GM19395 (cell line): ENCODE data around the gene APOL2.
"Not testable (repeated sequence)": the region's sequence is repeated elsewhere in the genome, so short reads cannot be mapped to it uniquely, and the experiment has no call there.

Experiments used
- ATAC-seq: cut with Tn5 transposase; IDR thresholded peaks from one replicate; pipeline ENCODE4 v1.9.1; 2021; ENCODE audit warnings: mild to moderate bottlenecking, moderate library complexity; ENCODE audit not compliant: unreplicated experiment

Gene APOL2

DNA sequence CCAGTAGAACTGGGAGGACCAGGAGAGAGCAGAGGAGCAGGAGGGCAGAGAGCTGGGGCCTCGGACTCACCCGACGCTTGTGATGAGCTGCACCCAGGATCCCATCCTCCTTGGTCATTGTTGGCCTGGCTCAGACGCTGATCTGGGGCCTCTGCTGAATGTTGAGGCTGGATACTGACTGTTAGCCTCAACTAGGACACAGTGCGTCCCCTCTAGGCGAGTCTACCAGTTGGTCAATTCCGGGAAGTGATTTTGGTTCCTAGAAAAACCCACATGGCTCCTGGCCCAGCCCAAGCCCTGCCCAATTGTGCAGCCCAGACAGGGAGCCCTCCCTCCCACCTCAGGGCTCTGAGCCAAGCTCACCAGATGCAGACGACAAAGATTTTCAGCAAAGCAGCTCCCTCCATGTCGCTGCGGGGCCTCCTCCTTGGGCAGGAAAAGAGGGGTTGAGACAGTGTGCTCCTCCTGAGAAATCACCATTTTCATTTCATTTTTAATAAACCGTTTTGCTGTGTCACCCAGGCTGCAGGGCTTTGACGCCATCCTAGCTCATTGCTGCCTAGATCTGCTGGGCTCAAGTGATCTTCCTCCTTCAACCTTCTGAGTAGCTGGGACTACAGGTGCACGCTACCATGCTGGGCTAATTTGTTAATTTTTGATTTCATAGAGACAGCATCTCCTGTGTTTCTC, 37.6 kb downstream of the APOL2 start, which contains the start of gene APOL4:
Gene APOL4 (minus strand): TSS at position 180 of the 690 bp plus-strand sequence. CDS start 75 bp downstream, at position 105.
- no peak for ATAC-seq

- not testable (repeated sequence) for ATAC-seq
These were observed 38.3 kb downstream of the APOL2 start for GRCh38 chr22:36201025-36201424.

DNA sequence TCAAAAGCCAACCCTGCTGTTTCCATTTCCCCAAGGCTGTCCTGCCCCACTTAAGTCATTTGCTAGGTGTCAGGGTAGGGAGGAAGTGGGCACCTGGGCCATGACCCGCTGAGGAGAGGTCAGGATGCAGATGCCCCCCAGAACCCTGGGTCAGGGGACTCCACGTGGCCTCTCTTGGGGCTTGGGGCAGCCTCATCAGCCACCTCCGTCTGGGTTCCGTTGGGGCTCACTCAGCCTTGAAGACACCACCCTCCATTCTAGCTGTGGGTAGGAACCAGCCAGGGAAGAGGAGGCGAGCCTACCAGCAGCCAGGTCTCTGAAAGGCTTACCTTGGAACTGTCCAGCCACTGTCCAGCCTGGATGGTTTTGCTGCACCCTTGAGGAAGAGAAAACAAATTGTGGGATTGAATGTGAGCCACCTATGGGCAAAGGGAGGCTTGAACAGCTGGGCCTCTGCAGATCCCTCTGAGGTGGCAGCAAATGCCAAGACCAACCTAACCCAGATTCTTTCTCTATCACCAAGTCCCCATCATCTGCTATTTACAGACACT, 40.3 kb downstream of the APOL2 start:
- no peak for ATAC-seq

GRCh38 chr22:36198536-36198935, 40.8 kb downstream of the APOL2 start:
- no peak for ATAC-seq

GRCh38 chr22:36197514-36198146, 41.7 kb downstream of the APOL2 start:
- ATAC-seq: no peak

DNA sequence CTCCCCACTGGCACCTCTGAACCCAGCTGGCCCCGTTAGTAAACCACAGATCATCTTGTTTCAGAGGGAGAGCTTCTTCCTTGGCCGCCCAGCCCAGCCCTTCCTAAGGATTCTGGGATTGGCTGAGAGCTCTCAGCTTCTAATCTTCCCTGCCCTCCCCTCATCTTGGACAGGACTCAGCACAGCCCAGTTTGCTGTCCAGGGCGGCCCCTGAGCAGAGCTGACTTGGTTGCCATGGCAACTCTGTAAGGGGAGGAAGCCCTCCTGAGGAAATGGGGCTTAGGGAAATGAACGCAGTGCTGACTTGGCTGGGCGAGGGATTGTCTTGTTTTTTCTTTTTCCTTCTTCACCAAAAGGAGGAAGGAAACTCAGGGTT, 42.3 kb downstream of the APOL2 start:
- no peak for ATAC-seq

DNA sequence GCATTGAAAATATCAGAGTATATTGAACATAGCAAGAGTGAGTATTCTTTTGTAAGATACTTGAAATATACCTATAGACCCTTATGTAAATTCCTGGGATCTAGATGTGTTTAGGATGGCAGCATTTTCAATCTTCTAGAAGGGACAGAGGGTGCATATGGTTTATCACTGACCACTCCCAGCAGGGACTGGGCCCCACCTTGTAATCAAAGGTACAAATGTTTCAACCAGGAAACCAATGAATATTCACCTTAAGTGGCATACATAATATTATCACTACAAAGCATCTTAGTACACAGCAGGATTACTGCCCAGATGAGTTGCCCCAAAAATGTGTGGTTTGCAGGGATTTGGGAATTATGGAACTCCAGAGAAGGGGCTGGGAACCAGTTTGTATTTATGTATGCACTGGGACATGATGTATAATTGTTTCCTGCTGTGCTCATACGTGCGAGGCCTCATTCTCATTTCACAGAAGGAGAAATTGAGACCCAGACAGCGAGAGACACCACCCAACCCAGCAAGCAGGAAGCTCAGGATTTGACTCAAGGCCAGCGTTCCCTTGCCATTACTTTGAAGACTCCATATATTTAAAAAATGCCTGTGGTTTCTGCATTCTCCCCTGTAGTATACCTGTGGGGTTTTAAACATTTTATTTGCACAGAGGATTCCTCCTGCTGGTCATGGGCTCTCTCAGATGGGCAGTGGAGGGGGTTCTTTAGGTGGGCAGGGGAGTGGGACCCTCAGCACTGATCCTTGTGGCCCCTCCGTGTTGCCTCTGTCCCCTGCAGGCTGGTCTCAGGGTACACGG, 42.9 kb downstream of the APOL2 start:
- no peak for ATAC-seq

DNA sequence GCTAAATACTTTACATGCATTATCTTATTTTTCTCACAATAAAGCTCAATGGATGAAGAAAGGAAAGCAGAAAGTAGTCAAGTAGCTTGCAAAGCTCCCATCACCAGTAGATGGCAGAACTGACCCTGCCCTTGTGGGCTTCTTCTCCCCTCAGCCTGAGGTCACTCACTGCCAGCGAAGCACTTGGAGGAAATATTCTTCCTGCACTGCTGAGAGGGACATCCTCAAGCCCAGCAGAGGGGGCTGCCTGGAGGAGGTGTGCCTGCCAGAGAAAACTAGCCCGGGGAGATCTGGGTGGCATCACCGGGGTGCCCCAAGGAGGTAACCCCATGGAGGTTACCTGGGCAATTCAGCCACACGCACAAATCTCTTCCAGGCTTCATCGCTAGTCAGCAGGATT, 44.4 kb downstream of the APOL2 start:
- ATAC-seq: no peak

GRCh38 chr22:36194385-36194784, 44.9 kb downstream of the APOL2 start:
- ATAC-seq: no peak

DNA sequence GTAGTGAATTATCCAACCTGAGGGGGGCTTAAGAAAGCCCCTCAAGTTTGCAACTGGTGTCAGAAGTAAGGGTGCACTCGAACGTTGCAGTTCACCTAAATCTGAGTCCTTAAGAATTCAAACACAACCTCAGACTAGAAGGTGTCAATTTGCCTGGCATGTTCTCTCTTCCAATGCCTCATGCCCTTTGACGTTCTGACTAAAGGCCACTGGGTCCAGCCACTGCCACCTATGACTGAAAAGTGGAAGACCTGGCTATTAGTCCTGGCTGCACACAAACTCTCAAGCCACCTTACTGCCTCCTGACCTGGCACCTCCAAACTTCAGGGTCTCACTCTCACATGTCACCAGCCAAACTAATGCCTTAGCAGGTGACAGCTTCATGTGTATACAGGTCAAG, 45.8 kb downstream of the APOL2 start:
- no peak for ATAC-seq

GRCh38 chr22:36193171-36193570, 46.2 kb downstream of the APOL2 start:
- ATAC-seq: no peak

DNA sequence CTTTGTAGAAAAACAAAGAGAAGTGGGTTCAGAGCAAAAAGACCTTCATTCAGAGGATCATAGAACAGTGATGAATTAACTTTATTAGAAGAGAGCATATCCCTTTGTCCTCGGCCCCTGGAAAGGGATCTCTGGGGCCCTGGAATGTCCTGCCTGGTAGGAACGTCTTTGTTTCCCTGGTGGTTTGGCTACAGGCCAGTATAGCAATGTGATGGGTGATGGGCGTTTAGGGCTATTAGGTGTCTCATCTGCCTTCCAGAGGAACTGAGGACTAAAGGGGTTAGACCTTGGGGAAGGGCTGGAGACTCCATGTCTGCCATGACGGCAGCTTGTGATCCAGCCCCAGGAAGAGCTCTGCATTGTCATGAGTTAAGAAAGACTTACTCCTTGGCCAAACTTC, 46.8 kb downstream of the APOL2 start:
- no peak for ATAC-seq

GRCh38 chr22:36191106-36191836, 48.1 kb downstream of the APOL2 start:
- no peak for ATAC-seq

DNA sequence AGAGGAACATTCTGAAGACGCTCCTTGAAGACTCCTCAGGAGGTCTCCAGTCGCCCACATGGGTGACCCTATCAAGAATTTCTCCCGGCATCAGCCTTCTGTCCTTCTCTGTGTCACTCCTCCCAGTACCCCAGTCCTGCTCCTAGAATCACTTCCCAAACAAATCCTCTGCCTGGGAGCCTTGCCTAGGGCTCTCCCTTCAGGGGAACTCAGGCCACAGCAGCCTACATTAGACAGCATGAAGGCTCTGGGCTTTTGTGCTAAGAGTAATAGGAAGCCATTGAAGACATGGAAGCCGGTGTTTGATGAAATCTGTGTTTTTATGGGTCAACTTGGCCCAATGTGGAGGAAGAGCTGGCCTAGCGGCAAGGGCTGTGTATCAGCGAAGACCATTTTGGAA, 51.5 kb downstream of the APOL2 start:
- not testable (repeated sequence) for ATAC-seq

DNA sequence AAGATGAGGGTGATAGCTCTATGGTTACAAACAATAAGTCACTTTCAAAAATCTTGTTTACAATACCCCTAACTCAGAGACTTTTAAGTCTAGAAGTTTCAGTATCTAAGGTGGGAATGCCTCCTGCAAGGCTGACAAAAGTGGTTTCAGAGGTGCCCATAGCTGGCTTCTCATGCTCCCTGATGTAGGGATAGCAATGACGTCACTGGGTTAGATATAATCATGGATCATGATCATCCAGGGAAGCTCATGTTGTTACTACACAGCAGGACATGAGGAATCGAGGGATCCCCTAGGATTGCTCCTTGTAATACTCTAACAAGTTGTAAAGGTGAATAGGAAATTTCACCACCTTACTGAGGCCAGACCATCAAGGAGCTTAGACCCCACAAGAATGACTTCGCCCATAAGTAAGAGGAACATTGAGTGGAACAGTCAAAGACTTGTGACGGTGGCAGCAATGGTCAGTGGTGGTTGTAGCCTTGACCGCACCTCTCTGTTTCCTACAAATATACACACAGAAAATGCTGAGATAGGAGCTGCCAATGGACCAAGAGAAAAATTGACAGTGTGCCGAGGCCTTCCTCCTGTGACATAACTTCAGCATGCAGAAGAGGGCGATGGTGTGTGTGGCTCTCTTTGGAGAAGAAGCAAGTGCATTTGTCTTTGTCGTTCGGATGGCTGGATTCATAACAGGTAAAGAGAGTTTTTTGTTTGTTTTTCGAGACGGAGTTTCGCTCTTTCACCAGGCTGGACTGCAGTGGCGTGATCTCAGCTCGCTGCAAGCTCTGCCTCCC, 53.3 kb downstream of the APOL2 start:
- ATAC-seq: no peak

GRCh38 chr22:36184433-36185025, 54.8 kb downstream of the APOL2 start:
- no peak for ATAC-seq

GRCh38 chr22:36183446-36183845, 55.9 kb downstream of the APOL2 start:
- no peak for ATAC-seq

DNA sequence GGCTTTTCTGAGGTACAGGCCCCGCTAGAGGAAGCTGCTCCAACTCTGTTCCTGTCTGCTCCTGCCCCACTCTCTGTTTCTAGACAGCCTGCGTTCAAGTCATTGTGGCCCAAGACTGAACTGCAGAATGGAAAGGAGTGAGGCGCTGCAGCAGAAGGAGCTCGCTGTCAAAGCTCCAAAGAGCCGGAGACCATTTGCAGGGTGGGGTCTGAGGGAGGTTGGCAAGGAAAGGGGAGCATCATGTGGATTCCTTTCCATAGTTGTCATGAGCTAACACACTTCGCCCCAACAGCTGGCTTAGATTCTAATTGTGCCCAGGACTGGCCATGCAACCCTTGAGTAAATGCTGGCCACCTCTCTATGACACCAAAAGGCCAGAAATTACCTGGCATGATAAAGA, 56.5 kb downstream of the APOL2 start:
- ATAC-seq: no peak

DNA sequence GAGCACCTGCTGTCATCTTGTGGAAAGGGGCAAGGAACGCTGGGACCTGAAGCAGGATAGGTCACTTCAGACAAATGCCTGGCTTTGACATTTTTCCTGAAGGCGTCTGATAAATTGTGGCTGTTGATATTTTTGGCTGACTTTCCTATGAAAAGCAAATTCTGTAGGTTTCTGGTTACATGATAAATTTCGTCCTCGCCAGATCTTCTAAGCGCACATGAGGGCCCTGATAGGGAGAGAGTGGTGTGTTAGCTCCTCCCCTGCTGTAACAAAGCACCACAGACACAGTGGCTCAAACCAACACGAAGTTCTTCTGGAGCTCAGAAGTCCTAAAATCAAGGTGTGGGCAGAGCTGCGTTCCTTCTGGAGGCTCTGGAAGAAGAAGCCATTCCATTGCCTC, 57.3 kb downstream of the APOL2 start:
- ATAC-seq: no peak

DNA sequence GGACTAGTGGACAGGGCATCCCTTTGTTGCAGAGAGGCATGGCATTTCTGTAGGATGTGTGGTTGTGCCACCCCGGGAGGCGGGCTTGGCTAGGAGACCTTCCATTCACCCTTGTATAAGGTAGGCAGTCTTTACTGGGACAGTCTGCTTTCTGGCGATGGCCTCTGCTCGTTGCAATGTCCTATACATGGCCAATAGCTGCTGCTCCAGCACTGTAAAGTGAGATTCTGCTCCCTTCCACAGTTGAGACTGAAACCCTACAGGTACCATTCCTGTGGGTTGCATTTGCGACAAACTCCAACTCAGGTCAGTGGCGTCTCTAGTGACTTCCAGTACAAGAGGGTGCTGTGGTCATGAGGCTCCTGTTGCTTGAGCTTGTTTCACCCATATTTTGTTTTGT, 58.4 kb downstream of the APOL2 start:
- no peak for ATAC-seq
